ENCODE results near the gene BCL2L12.

BCL2L12 gene

DNA sequence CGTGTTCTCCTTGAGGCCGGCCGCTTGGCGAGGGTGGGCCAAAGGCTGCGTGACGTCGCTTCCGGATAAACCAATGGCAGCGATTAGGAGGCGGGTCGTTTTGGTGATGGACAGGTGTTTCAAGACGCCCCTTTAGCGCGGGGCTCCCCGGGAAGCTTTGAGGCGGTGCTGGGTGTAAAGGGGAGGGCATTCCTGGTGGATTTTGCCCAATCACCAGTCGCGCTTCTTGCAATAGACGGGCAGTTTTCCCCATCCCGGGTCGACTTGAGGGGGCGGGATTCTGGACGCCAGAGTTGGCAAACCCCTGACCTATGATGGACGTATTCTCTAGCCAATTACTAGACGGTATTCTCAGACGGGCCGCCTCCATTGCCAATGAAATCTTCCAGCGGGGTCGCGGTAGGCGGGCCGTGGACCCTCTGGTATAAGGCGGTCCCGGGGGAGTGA, 11.1 kb downstream of the BCL2L12 start:
- CTCF ChIA-PET = interaction anchor here (0.7 to 4.4 kb wide), 10 partner anchors 12 to 203 kb away, joined by 3 to 27 read pairs (median 4); partner anchors contain the start of genes BCL2L12, IRF3, PRRG2 and RRAS

DNA sequence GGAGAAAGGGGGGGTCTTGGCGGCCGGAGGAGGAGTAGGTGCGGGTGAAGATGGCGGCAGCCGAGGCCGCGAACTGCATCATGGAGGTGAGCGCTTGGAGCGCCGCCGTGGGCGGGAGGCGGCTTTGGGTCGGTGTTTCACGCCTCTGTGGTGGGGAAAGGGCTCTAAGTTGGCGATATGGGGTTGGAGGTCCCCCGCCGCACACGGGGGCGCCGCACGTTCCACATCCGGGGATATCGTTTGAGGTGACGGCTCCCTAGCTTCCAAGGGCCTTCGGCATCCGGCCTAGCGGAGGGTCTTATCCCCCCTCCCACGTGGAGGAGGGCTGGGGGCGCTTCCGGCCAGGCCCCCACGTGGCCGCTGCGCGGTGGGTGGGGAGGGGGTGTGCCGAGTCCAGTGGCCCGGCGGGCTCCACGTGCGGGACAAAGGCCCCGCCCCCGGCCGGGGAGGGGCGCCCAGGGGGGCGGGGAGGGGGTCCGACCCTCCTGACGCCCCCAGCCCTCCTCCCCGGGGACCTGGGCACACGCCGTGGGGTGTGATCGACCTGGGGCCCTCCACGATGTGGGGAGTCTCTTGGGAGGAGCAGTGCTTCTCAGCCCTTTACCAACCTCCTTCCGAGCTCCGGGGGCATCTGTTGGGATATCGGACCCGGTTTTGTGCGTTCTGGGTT, 11.6 kb downstream of the BCL2L12 start, which contains the start of gene PRMT1:
TSS of gene PRMT1 (plus strand) at position 41 of the 670 bp plus-strand sequence. CDS start at position 51, 10 bp downstream.
- H3K36me3 ChIP-seq (ENCODE audit: control insufficient read depth in 2 of 2, insufficient read depth in 1 of 2, low read length in 2 of 2) = peaks cover 23 to 24% of the 10 kb centered on the region in 2 experiments
- H3K4me1 ChIP-seq (ENCODE audit: control insufficient read depth, insufficient read depth, low read length) = peaks cover 17% of the 10 kb centered on the region
- no peaks in the 10 kb centered on the region for H3K9me3 ChIP-seq (ENCODE audit: control insufficient read depth, insufficient read depth, low read depth, low read length)
- ChIA-PET CTCF (interaction anchor here (0.6 to 4.4 kb wide), 11 partner anchors 10 to 354 kb away, joined by 3 to 27 read pairs (median 5); partner anchors contain the start of genes BCL2L12, IRF3, PRRG2 and RRAS), POLR2A (interaction anchor here (0.5 to 3.8 kb wide), 16 partner anchors 10 to 302 kb away, joined by 3 to 56 read pairs (median 8); partner anchors contain the start of genes AKT1S1, ATF5, BCL2L12 and FUZ)
- peak within 1 kb of the TSS; percentile 94 for H3K27ac ChIP-seq (ENCODE audit: extremely low read depth, low read depth, low read length)
- H3K4me3 ChIP-seq (ENCODE audit: low read depth, low read length) = peak within 1 kb of the TSS; percentile 76
- TF ChIP-seq, protein P1, sequence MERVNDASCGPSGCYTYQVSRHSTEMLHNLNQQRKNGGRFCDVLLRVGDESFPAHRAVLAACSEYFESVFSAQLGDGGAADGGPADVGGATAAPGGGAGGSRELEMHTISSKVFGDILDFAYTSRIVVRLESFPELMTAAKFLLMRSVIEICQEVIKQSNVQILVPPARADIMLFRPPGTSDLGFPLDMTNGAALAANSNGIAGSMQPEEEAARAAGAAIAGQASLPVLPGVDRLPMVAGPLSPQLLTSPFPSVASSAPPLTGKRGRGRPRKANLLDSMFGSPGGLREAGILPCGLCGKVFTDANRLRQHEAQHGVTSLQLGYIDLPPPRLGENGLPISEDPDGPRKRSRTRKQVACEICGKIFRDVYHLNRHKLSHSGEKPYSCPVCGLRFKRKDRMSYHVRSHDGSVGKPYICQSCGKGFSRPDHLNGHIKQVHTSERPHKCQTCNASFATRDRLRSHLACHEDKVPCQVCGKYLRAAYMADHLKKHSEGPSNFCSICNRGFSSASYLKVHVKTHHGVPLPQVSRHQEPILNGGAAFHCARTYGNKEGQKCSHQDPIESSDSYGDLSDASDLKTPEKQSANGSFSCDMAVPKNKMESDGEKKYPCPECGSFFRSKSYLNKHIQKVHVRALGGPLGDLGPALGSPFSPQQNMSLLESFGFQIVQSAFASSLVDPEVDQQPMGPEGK (tag by site-specific recombination; IDR thresholded peaks at IDR 0.05) = peak; percentile 100
- peak; percentile 29; the same call in 1 of the 2 replicates for TF ChIP-seq ZFP37 (tag by site-specific recombination; IDR thresholded peaks at IDR 0.05)
- TF ChIP-seq RBAK (tag by site-specific recombination; IDR thresholded peaks at IDR 0.05) = no peak
- TF ChIP-seq ZNF660 (tag by site-specific recombination; IDR thresholded peaks at IDR 0.05) = no peak
- no peak for TF ChIP-seq MYNN (tag by site-specific recombination; IDR thresholded peaks at IDR 0.05; ENCODE audit: borderline replicate concordance)
- TF ChIP-seq YY1 (tag by site-specific recombination; IDR thresholded peaks at IDR 0.05) = peak; percentile 93; the same call in 1 of the 2 replicates
- TF ChIP-seq, protein P2, sequence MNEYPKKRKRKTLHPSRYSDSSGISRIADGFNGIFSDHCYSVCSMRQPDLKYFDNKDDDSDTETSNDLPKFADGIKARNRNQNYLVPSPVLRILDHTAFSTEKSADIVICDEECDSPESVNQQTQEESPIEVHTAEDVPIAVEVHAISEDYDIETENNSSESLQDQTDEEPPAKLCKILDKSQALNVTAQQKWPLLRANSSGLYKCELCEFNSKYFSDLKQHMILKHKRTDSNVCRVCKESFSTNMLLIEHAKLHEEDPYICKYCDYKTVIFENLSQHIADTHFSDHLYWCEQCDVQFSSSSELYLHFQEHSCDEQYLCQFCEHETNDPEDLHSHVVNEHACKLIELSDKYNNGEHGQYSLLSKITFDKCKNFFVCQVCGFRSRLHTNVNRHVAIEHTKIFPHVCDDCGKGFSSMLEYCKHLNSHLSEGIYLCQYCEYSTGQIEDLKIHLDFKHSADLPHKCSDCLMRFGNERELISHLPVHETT (tag by site-specific recombination; IDR thresholded peaks at IDR 0.05) = no peak
- no peak for TF ChIP-seq ZNF701 (tag by site-specific recombination; IDR thresholded peaks at IDR 0.05)
- TF ChIP-seq, protein P3, sequence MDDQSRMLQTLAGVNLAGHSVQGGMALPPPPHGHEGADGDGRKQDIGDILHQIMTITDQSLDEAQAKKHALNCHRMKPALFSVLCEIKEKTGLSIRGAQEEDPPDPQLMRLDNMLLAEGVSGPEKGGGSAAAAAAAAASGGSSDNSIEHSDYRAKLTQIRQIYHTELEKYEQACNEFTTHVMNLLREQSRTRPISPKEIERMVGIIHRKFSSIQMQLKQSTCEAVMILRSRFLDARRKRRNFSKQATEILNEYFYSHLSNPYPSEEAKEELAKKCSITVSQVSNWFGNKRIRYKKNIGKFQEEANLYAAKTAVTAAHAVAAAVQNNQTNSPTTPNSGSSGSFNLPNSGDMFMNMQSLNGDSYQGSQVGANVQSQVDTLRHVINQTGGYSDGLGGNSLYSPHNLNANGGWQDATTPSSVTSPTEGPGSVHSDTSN (CRISPR knock-in tag; IDR thresholded peaks at IDR 0.05) = no peak
- TF ChIP-seq ZNF621 (tag by site-specific recombination; IDR thresholded peaks at IDR 0.05) = no peak
- TF ChIP-seq, protein P4, sequence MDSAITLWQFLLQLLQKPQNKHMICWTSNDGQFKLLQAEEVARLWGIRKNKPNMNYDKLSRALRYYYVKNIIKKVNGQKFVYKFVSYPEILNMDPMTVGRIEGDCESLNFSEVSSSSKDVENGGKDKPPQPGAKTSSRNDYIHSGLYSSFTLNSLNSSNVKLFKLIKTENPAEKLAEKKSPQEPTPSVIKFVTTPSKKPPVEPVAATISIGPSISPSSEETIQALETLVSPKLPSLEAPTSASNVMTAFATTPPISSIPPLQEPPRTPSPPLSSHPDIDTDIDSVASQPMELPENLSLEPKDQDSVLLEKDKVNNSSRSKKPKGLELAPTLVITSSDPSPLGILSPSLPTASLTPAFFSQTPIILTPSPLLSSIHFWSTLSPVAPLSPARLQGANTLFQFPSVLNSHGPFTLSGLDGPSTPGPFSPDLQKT (IDR thresholded peaks at IDR 0.05; ENCODE audit: borderline replicate concordance, low read depth, low read length) = no peak

More for the DNA sequence above, 11.1 kb downstream of the BCL2L12 start:
- H3K36me3 ChIP-seq (ENCODE audit: control insufficient read depth in 2 of 2, insufficient read depth in 1 of 2, low read length in 2 of 2) = peaks cover 18% of the 10 kb centered on the region in 2 experiments; a peak in 2 of 3 replicates
- H3K9me3 ChIP-seq (ENCODE audit: control insufficient read depth, insufficient read depth, low read depth, low read length) = no peaks in the 10 kb centered on the region
- peak overlapping the region; percentile 94 for H3K27ac ChIP-seq (ENCODE audit: extremely low read depth, low read depth, low read length)
- H3K4me1 ChIP-seq (ENCODE audit: control insufficient read depth, insufficient read depth, low read length) = peaks cover 21% of the 10 kb centered on the region
- TF ChIP-seq ZNF146 (tag by site-specific recombination; IDR thresholded peaks at IDR 0.05) = no peak
- peak; percentile 95; the same call in 1 of the 2 replicates for TF ChIP-seq SP3 (tag by site-specific recombination; IDR thresholded peaks at IDR 0.05)
- TF ChIP-seq ZNF777 (tag by site-specific recombination; IDR thresholded peaks at IDR 0.05; ENCODE audit: borderline replicate concordance) = no peak
- TF ChIP-seq, protein P5, sequence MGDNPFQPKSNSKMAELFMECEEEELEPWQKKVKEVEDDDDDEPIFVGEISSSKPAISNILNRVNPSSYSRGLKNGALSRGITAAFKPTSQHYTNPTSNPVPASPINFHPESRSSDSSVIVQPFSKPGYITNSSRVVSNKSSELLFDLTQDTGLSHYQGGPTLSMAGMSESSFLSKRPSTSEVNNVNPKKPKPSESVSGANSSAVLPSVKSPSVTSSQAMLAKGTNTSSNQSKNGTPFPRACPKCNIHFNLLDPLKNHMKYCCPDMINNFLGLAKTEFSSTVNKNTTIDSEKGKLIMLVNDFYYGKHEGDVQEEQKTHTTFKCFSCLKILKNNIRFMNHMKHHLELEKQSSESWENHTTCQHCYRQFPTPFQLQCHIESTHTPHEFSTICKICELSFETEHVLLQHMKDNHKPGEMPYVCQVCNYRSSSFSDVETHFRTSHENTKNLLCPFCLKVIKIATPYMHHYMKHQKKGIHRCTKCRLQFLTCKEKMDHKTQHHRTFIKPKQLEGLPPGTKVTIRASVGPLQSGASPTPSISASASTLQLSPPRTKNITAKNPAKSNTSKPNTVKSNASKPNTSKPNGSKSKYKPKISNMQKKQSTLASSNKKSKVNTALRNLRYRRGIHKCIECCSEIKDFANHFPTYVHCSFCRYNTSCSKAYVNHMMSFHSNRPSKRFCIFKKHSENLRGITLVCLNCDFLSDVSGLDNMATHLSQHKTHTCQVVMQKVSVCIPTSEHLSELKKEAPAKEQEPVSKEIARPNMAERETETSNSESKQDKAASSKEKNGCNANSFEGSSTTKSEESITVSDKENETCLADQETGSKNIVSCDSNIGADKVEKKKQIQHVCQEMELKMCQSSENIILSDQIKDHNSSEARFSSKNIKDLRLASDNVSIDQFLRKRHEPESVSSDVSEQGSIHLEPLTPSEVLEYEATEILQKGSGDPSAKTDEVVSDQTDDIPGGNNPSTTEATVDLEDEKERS (tag by site-specific recombination; IDR thresholded peaks at IDR 0.05) = no peak
- TF ChIP-seq SP2 (tag by site-specific recombination; IDR thresholded peaks at IDR 0.05) = peak; percentile 88
- TF ChIP-seq ZNF677 (tag by site-specific recombination; IDR thresholded peaks at IDR 0.05) = peak; percentile 69; the same call in 1 of the 2 replicates
- no peak for TF ChIP-seq ZNF585B (tag by site-specific recombination; IDR thresholded peaks at IDR 0.05)
- no peak for TF ChIP-seq HOXA7 (CRISPR knock-in tag; IDR thresholded peaks at IDR 0.05; ENCODE audit: borderline replicate concordance)
- TF ChIP-seq, protein P3 (CRISPR knock-in tag; IDR thresholded peaks at IDR 0.05) = peak; percentile 99
- TF ChIP-seq, protein P6, sequence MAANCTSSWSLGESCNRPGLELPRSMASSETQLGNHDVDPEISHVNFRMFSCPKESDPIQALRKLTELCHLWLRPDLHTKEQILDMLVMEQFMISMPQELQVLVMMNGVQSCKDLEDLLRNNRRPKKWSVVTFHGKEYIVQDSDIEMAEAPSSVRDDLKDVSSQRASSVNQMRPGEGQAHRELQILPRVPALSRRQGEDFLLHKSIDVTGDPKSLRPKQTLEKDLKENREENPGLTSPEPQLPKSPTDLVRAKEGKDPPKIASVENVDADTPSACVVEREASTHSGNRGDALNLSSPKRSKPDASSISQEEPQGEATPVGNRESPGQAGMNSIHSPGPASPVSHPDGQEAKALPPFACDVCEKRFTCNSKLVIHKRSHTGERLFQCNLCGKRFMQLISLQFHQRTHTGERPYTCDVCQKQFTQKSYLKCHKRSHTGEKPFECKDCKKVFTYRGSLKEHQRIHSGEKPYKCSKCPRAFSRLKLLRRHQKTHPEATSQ (tag by site-specific recombination; IDR thresholded peaks at IDR 0.05) = no peak
- POLR2A ChIA-PET = interaction anchor here (0.5 to 3.8 kb wide), 32 partner anchors 10 to 603 kb away, joined by 3 to 56 read pairs (median 6); partner anchors contain the start of genes AKT1S1, ALDH16A1, AP2A1 and ATF5
- H3K4me3 ChIP-seq (ENCODE audit: low read depth, low read length) = peak overlapping the region; percentile 76
